ENCODE data around the gene WDFY3.
A peak's percentile ranks its signal among the peaks of the same experiment; 100 is the strongest.

The WDFY3 gene

GRCh38 chr4:84965553-84966381, 723 bp downstream of the WDFY3 start:
- POLR2A ChIA-PET: interaction anchor here (0.7 to 2.4 kb wide), 12 partner anchors 7 to 466 kb away, joined by 3 to 12 read pairs (median 4); partner anchors contain the start of genes CDS1 and NKX6-1
- TF ChIP-seq L3MBTL2 (conservative IDR thresholded peaks at IDR 0.05): no peak
- no peak for TF ChIP-seq NFRKB (IDR thresholded peaks at IDR 0.05)
- no peak for TF ChIP-seq CTBP1 (IDR thresholded peaks at IDR 0.05; ENCODE audit: borderline replicate concordance)
- TF ChIP-seq HDGF (IDR thresholded peaks at IDR 0.05; ENCODE audit: borderline replicate concordance): no peak
- no peak for TF ChIP-seq FOXA1 (IDR thresholded peaks at IDR 0.05)
- no peak for TF ChIP-seq ARNT (IDR thresholded peaks at IDR 0.05)
- TF ChIP-seq PKNOX1 (IDR thresholded peaks at IDR 0.05): no peak
- no peak for TF ChIP-seq SP1 (IDR thresholded peaks at IDR 0.05)
- peak; percentile 47 for DNase-seq (ENCODE audit: extremely low spot score)
- CTCF ChIA-PET: interaction anchor here (1.9 kb wide), 1 partner anchor 387 kb away, joined by 9 read pairs; no protein-coding TSS in a partner anchor

- POLR2A ChIA-PET: interaction anchor here (2.4 kb wide), 1 partner anchor 386 kb away, joined by 12 read pairs; no protein-coding TSS in a partner anchor
- no peak for TF ChIP-seq HDGF (IDR thresholded peaks at IDR 0.05; ENCODE audit: borderline replicate concordance)
- no peak for TF ChIP-seq L3MBTL2 (conservative IDR thresholded peaks at IDR 0.05)
- TF ChIP-seq TARDBP (IDR thresholded peaks at IDR 0.05): no peak
- TF ChIP-seq FOXK2 (IDR thresholded peaks at IDR 0.05): no peak
- no peak for TF ChIP-seq ZNF384 (IDR thresholded peaks at IDR 0.05)
- TF ChIP-seq FOXM1 (IDR thresholded peaks at IDR 0.05; ENCODE audit: borderline replicate concordance): no peak
- TF ChIP-seq FOXA1 (IDR thresholded peaks at IDR 0.05): no peak
- TF ChIP-seq PKNOX1 (IDR thresholded peaks at IDR 0.05): no peak
- no peak for TF ChIP-seq ELF4 (IDR thresholded peaks at IDR 0.05)
- TF ChIP-seq NFRKB (IDR thresholded peaks at IDR 0.05): no peak
- CTCF ChIA-PET: no interaction called here
- DNase-seq (ENCODE audit: extremely low spot score): no peak
Measured at GRCh38 chr4:84964995-84965552, 1.4 kb downstream of the WDFY3 start.

GRCh38 chr4:84962102-84962501, 4.4 kb downstream of the WDFY3 start:
- TF ChIP-seq FOXM1 (IDR thresholded peaks at IDR 0.05; ENCODE audit: borderline replicate concordance) (no peak), ARNT (IDR thresholded peaks at IDR 0.05) (no peak), FOXK2 (IDR thresholded peaks at IDR 0.05) (no peak), SP1 (IDR thresholded peaks at IDR 0.05) (no peak), L3MBTL2 (conservative IDR thresholded peaks at IDR 0.05) (no peak), NFRKB (IDR thresholded peaks at IDR 0.05) (no peak), PKNOX1 (IDR thresholded peaks at IDR 0.05) (peak; percentile 80), ZNF384 (IDR thresholded peaks at IDR 0.05) (peak; percentile 72; the same call in 1 of the 2 replicates), FOXA1 (IDR thresholded peaks at IDR 0.05) (no peak), BHLHE40 (IDR thresholded peaks at IDR 0.05; ENCODE audit: borderline replicate concordance) (no peak), CTBP1 (IDR thresholded peaks at IDR 0.05; ENCODE audit: borderline replicate concordance) (no peak), SUZ12 (IDR thresholded peaks at IDR 0.05) (no peak), ELF4 (IDR thresholded peaks at IDR 0.05) (no peak), HDGF (IDR thresholded peaks at IDR 0.05; ENCODE audit: borderline replicate concordance) (no peak), TARDBP (IDR thresholded peaks at IDR 0.05) (no peak), LEF1 (IDR thresholded peaks at IDR 0.05; ENCODE audit: borderline replicate concordance) (no peak)
- DNase-seq (ENCODE audit: extremely low spot score): no peak
- POLR2A ChIA-PET: no interaction called here
- CTCF ChIA-PET: no interaction called here

GRCh38 chr4:84958434-84958833, 8.1 kb downstream of the WDFY3 start:
- no peak for DNase-seq (ENCODE audit: extremely low spot score)
- POLR2A ChIA-PET: interaction anchor here (1.2 kb wide), 1 partner anchor 8 kb away, joined by 4 read pairs; the partner anchor contains the start of gene WDFY3
- no peak for TF ChIP-seq CTBP1 (IDR thresholded peaks at IDR 0.05; ENCODE audit: borderline replicate concordance)
- no peak for TF ChIP-seq PKNOX1 (IDR thresholded peaks at IDR 0.05)
- TF ChIP-seq FOXA1 (IDR thresholded peaks at IDR 0.05): no peak
- TF ChIP-seq BHLHE40 (IDR thresholded peaks at IDR 0.05; ENCODE audit: borderline replicate concordance): no peak
- no peak for TF ChIP-seq ELF4 (IDR thresholded peaks at IDR 0.05)
- TF ChIP-seq FOXM1 (IDR thresholded peaks at IDR 0.05; ENCODE audit: borderline replicate concordance): no peak
- no peak for TF ChIP-seq SP1 (IDR thresholded peaks at IDR 0.05)
- TF ChIP-seq L3MBTL2 (conservative IDR thresholded peaks at IDR 0.05): no peak
- no peak for TF ChIP-seq NFRKB (IDR thresholded peaks at IDR 0.05)
- no peak for TF ChIP-seq LEF1 (IDR thresholded peaks at IDR 0.05; ENCODE audit: borderline replicate concordance)
- TF ChIP-seq TARDBP (IDR thresholded peaks at IDR 0.05): no peak
- TF ChIP-seq FOXK2 (IDR thresholded peaks at IDR 0.05): no peak
- TF ChIP-seq SUZ12 (IDR thresholded peaks at IDR 0.05): no peak
- no peak for TF ChIP-seq ARNT (IDR thresholded peaks at IDR 0.05)
- no peak for TF ChIP-seq HDGF (IDR thresholded peaks at IDR 0.05; ENCODE audit: borderline replicate concordance)
- TF ChIP-seq ZNF384 (IDR thresholded peaks at IDR 0.05): no peak
- CTCF ChIA-PET: interaction anchor here (0.6 kb wide), 1 partner anchor 72 kb away, joined by 3 read pairs; no protein-coding TSS in a partner anchor
